Body of pancreas (tissue), 4 donors: Measurements from ENCODE around the gene ABHD6.

Experiments used
- POLR2A ChIP-seq, 3 donors: fragments of 450-650 bp; IDR thresholded peaks; one replicate each; pipeline ENCODE4 v1.6.1; 2016; ENCODE audit warnings: antibody characterized with exemption in 3 of 3, mild to moderate bottlenecking in 2 of 3
- TF ChIP-seq, protein P1 (sequence below), 7 experiments: fragments of 450-650 bp in 4 of 7; fragments of 200-600 bp in 3 of 7; sonication (generic) in 3 of 7; IDR thresholded peaks; one replicate each; pipeline ENCODE4 v1.5.1; 2016 to 2019; ENCODE audit warnings: antibody characterized with exemption in 7 of 7

DNA sequence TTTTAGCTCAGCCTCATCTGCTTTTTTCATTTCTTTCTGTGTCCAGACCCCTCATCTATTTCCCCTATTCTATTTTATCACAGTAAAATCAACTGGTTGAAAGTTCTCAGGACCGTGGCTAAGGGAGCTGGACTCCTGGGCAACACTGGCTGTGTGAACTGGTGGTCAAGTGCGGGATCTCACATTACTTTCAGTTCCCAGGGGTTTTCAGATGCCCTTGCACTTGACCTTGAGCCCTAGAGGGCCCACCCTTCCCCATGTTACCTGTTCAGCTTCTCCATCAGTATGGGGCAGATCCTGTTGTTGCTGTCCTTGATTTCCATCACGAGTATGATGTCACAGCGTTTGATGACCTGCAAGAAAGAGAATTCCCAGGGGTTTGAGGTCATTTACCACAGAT is 29.6 kb upstream of the ABHD6 start:
- TF ChIP-seq, protein P1, sequence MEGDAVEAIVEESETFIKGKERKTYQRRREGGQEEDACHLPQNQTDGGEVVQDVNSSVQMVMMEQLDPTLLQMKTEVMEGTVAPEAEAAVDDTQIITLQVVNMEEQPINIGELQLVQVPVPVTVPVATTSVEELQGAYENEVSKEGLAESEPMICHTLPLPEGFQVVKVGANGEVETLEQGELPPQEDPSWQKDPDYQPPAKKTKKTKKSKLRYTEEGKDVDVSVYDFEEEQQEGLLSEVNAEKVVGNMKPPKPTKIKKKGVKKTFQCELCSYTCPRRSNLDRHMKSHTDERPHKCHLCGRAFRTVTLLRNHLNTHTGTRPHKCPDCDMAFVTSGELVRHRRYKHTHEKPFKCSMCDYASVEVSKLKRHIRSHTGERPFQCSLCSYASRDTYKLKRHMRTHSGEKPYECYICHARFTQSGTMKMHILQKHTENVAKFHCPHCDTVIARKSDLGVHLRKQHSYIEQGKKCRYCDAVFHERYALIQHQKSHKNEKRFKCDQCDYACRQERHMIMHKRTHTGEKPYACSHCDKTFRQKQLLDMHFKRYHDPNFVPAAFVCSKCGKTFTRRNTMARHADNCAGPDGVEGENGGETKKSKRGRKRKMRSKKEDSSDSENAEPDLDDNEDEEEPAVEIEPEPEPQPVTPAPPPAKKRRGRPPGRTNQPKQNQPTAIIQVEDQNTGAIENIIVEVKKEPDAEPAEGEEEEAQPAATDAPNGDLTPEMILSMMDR (IDR thresholded peaks at IDR 0.05), result no peak
- no peak for TF ChIP-seq POLR2A (IDR thresholded peaks at IDR 0.05)
